GM19328 (cell line): ENCODE data around the gene GRK6.

Experiments
- ATAC-seq: cut with Tn5 transposase; IDR thresholded peaks from one replicate; pipeline ENCODE4 v1.9.1; 2021; ENCODE audit warnings: mild to moderate bottlenecking, moderate library complexity; ENCODE audit not compliant: unreplicated experiment

Gene GRK6

GRCh38 chr5:177439518-177440053, 13.1 kb downstream of the GRK6 start:
- no peak for ATAC-seq

- ATAC-seq, result no peak
Observed at GRCh38 chr5:177440211-177440989, 13.9 kb downstream of the GRK6 start.

- ATAC-seq, result no peak
Observed at GRCh38 chr5:177440990-177441780, 14.7 kb downstream of the GRK6 start.

GRCh38 chr5:177442066-177442826, 15.8 kb downstream of the GRK6 start:
- ATAC-seq, result no peak

GRCh38 chr5:177443144-177443983, 16.9 kb downstream of the GRK6 start:
- no peak for ATAC-seq

- ATAC-seq, result no peak
Observed at GRCh38 chr5:177444106-177445051, 17.9 kb downstream of the GRK6 start.

GRCh38 chr5:177445052-177445916, 18.8 kb downstream of the GRK6 start:
- ATAC-seq, result no peak

GRCh38 chr5:177445917-177446199, 19.4 kb downstream of the GRK6 start:
- ATAC-seq, result no peak

GRCh38 chr5:177446200-177447065, 20.0 kb downstream of the GRK6 start, which contains the start of gene PRR7:
TSS of gene PRR7 (plus strand) at chr5:177446814. CDS start at chr5:177455068, 8,254 bp downstream.
- peak; percentile 45 for ATAC-seq

GRCh38 chr5:177447066-177447610, 20.7 kb downstream of the GRK6 start:
- ATAC-seq, result peak; percentile 39

GRCh38 chr5:177447611-177448243, 21.3 kb downstream of the GRK6 start:
- no peak for ATAC-seq

GRCh38 chr5:177448244-177448950, 21.9 kb downstream of the GRK6 start:
- ATAC-seq, result no peak

GRCh38 chr5:177449140-177450061, 22.9 kb downstream of the GRK6 start:
- ATAC-seq, result no peak

- ATAC-seq, result no peak
Observed at GRCh38 chr5:177450667-177451424, 24.4 kb downstream of the GRK6 start.
